HG03442 (cell line): ENCODE measurements around the gene PTPRO.
A peak's percentile ranks its signal among the peaks of the same experiment; 100 is the strongest.

Source experiments
- ATAC-seq: cut with Tn5 transposase; IDR thresholded peaks from one replicate; pipeline ENCODE4 v1.9.1; 2021; ENCODE audit warnings: mild to moderate bottlenecking, moderate library complexity; ENCODE audit not compliant: unreplicated experiment

PTPRO gene

DNA sequence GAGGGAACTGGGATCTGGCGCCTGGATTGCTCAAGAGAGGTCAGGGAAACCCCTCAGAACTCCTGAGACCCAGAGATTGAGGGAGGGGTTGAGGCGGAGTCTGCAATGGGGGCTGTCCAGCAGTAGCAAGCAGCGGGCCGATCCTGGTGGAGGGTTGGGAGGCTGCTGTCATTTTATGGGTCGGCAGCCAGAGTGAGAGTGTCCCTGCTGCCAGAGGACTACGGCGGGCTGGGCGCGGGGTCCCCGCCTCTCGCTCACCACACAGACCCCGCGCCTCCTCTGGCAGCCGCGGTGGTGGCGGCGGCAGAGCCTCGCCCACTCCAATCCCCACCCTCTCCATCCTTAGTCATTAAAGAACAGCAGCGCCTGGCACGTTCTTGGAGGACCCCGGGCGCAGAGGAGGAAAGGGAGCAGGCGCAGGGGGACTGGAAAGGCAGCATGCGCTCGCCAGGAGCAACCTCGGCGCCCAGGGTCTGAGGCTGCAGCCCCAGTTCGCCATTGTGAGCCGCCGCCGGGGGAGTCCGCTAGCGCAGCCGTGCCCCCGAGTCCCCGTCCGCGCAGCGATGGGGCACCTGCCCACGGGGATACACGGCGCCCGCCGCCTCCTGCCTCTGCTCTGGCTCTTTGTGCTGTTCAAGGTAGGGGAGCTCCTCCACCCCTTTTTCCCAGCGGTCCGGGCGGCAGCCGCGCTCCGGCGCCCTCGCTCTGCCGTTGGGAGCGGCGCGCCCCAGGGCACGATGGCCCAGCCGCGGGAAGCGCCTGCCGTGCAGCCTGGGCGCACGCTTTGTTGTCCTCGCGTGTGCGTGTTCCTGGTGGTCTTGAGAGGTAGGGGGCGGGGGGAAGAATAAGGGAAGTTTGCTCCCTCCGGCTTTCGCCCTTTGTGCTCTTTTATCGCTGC is at the start of gene PTPRO:
PTPRO (plus strand) TSS at position 345 of the 898 bp plus-strand sequence.
- ATAC-seq = no peak

DNA sequence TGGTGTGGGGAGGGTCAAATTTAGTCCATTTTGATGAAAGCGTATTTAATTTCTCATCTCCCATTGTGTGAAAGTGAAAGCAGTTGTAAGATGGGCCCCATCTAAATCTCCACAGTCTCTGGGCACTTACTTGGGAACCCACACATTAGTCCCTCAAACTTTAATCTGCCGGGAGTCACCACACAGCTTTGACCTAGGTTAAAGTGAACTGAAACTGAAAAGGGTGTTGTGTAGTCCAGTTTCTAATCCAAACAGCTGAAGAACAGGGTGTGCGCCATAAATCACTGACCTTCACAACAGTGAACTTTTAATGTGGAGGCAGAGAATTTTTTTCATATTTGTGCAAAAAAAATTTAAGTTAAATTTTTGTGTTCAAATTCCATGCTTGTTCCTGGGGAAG is 48.4 kb upstream of the PTPRO start:
- ATAC-seq = no peak

DNA sequence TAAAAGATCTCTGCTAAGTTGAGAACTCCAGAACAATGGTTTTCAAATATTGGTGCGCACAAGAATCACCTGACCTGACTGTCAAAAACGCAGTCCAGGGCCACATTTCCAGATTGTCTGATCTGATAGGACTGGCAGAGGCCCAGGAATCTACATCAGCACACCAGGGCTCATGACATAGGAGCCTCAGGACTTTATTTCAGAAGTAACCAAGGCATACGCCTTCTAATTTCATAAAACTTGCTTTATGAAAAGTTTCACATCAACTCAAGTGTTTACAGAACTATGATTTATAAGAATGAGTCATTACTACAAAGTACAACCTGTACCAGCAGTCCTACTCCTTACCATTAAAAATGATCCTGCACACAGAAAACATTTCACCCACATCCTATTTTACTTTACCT is 47.7 kb upstream of the PTPRO start:
- no peak for ATAC-seq

DNA sequence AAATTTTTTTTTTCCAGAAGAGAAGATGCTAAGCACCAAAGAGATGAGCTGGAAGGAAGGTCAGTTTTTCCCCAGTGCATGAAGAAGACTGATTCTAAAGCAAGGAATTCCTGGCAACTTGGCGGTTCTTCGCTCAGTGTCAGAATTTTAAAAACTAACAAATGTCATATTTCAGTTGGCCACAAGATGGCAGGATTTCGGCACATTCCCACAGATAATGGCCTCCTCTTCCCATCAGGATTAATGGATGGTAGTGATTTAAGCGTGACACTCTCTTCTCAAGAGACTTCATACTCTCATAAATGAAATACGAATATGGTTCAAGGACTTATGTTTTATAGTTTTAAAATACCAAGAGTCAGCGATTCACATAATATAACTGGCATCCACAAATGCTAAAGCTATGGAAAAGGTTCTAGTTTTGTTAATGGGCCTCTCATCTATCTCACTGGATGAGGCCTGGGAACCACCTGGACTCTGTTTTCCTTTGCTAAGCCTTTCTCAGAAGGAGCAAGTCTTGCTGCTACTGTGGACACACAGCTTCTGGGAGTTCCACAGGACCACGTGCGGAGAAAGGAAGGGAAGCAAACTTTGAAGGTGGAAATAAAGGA is 46.1 kb upstream of the PTPRO start:
- ATAC-seq = no peak

DNA sequence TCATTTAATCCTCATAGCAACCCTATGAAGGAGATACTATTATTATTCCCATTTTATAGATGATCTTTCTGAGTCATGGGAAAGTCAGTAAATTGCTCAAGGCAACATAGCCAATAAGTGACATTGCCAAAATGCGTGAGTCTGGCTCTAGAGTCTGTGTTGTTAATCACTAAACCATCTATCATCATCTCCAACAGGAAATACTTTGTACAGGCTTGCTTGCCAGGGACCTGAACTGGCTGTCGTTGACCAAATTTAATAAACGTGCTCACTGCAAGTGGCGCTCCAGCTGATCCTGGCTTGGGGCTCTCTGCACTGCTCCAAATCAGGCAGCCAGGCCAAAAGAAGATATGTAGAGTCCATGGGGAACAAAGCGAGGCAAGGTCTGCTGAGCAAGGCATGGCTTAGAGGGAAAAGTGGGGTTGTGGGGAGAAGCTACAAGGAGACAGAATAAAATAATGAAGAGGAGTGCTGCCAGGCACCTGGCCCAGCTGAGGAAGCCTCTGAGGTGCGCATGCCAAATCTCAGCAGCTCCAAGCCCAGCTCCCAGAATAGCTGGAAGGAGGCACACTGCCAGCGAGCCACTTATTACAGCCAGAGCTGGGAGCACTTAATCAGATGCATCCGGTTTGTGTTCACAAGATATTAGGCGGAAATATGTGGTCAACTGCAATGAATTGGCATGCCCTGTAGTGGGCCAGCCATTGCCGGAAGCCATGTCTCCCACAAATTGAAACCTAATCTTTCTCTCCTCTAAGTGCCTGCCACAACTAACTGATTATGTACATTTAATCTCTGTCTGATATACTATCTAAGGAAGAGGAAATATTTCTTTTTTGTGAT is 43.3 kb upstream of the PTPRO start:
- peak; percentile 57 for ATAC-seq

DNA sequence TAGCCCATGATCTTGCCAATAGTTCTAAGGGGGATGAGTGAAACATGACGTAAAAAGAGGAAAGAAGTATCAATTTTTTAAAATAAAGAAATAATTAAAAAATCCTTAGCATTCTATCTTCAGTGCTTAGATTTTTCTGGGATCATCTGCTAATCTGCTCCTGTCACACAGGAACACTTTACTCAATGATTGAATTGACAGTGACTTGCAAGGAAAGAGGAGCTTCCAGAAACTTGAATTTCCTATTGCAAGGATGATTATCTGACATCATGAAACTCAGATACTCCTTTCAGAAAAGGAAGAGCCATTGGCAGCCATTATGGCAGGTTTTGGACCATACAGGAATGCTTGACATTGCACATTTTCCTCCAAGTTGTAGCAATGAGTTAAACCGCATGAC is 41.4 kb upstream of the PTPRO start:
- ATAC-seq = no peak

DNA sequence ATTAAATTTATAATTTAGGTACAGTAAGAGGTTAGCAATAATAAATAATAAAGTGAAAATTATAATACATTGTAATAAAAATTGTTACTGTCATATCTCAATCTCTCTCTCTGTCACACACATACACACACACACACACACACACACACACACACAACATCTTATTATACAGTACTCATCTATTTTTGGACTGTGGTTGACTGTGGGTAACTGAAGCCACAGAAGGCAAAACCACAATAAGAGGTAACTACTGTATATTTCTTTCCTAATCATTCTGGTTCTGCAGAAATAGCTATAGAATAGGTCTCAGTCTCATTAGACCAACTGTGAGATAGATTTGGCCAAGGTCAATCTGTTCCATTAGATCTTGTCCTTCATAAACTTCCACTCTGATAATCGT is 33.1 kb upstream of the PTPRO start:
- ATAC-seq = no peak

DNA sequence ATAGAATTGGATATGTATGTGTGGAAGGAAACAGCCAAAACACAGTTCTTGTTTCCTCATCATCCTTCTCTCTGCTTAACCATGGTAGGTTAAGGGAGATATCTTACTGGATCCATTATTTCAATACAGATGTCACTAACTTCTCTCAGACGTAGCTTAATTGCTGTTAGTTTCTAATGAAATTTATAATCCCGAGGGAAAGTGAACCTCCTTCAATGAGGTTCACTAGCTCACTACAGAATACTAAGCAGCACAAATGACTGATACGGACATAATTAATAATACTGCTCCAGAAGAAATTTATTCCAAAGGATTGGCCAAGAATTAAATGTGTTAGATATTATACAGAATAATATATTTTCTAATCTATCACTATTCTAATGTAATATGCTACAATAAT is 28.6 kb upstream of the PTPRO start:
- no peak for ATAC-seq

DNA sequence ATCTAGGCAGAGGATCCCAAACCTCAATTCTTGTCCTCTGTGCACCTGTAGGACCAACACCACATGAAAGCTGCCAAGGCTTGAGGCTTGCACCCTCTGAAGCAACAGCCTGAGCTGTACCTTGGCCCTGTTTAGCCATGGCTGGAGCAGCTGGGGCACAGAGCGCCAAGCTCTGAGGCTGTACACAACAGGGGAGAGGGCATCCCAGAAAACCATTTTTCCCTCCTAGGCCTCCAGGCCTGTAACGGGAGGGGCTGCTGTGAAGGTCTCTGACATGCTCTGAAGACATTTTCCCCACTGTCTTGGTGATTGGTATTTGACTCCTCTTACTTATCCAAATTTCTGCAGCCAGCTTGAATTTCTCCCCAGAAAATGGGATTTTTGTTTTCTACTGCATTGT is 22.4 kb upstream of the PTPRO start:
- ATAC-seq = no peak

DNA sequence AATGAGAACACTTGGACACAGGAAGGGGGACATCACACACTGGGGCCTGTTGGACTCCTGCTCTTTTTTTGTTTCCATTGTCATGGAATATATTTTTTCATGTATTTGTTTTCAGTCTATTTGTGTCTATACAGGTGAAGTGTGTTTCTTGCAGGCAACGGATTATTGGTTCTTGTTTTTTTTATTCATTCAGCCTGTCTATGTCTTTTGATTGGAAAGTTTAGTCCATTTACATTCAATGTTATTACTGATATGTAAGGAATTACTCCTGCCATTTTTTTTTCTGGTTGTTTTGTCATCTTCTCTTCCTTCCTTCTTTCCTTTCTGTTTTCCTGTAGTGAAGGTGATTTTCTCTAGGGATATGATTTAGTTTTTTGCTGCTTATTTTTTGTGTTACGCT is 18.0 kb upstream of the PTPRO start:
- no peak for ATAC-seq

DNA sequence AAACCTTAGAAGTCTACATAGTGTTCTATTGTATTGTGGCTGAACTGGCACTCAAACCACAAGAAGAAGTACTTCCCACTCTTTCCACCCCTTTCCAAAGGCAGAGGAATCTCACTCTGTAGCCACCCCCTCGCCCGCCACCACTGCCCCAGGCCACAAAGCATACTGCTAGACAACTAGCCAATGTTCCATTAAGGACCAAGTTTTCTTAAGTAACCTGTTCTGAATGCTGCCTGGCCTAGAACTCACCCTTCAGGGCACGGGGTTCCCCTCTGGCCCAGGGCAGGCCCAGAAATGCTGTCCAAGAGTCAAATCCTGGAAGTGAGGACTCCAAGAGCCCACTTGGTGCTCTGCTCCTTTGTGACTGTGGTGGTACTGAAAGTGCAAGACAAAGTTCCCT is 15.7 kb upstream of the PTPRO start:
- no peak for ATAC-seq

DNA sequence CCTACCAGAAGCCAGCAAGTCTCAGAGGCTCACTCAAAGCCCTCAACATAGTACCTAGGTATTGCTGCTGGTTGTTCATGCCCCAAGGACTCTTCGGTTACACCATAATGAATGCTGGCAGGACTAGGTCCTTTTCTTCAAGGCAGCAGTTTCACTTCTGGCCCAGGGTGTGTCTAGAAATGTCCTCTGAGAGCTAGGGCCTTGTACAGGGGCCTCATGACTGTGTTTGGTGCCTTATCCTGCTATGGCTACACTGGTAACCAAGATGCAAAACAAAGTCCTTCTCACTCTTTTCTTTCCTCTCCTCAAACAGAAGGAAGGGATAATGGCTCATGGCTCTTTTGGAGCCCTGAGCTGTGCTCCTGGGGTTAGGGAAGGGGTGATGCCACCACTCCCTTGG is 15.2 kb upstream of the PTPRO start:
- ATAC-seq = no peak

DNA sequence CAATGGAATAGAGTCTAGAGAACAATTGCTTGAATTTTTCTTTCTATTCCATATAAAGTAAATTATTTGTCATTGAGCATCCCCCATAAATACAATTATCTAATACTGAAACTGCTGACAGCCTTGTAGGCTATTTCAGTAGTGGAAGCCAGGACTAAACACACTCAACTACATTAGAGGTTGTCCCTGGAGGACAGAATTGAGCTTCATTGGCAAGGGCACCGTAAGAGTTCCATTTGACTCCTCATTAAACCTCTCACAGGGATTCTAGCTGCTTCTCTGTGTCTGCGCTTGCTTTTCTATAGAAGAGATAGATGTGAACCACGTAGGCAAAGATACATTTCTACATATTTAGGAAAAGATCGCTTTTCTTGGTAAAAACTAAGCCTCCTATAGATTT is 3.5 kb upstream of the PTPRO start:
- no peak for ATAC-seq

DNA sequence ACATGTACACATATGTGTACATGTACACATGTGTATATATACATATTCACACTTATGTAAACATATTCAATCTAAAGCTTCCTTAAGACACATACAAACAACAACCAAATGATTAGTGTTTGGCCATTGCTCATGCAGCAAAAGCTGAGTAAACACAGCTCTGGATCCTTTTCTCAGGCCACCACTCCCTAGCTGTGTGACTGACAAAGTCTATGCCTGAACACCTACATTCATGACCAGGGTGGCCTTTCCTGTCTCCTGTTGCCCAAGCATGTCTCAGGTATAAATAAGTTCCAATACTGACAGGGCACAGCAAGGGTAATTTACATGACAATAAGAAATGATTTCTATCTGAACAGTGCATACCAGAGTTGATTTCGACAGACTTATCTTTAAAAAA is 1.4 kb upstream of the PTPRO start:
- no peak for ATAC-seq

DNA sequence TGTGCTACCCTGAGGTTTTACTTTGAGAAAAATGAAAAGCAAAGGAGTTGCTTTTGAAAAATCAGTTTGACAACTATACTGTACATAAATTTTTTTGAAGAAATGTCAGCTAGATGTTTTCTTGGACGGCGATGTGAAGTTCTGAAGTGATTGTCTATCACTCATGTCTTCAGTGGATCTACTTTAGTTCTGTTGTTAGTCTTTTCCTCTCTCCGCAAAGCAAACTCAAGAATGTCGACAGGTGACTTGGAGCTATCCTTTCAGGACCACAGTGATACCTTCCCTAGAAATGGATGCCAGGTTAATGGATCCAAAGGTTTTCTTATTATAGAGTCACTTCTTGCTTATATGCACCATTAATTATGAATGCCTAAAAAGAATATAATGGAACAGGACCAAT is 1.2 kb downstream of the PTPRO start:
- ATAC-seq = no peak

DNA sequence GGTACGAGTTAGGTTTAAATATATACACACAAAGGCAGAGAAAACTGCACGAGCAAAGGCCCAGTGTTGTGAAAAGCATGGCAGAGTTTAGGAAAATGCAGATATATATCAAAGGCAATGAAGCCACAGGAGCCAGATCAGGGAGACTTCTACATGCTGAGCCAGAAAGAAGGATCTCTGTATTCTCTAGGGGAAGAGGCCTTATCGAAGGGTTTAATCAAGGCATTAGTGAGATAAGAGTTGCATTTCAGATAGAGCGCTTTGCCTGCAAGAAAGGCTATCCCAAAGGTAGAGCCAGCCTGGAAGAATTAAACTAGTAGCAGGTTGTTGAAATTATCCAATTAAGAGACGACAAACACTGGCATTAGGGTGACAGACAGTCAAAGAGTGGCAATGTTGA is 7.6 kb downstream of the PTPRO start:
- no peak for ATAC-seq

DNA sequence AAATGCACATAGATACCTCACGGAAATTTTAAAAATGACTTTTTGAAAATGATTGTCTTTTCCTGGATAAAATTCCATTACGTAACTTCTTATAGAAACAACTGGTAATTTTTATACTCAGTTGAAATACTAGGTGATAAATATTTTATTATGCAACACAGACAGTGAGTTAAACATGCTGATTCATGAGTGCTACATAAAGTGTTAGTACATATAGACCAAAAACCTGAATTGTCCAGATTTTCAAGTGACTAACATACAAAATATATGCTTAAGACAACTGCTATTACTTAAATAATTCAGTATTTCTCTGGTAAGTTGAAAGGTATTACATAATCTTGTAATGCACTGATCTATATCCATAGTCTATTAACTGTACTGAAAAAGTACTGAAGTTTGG is 11.9 kb downstream of the PTPRO start:
- no peak for ATAC-seq

DNA sequence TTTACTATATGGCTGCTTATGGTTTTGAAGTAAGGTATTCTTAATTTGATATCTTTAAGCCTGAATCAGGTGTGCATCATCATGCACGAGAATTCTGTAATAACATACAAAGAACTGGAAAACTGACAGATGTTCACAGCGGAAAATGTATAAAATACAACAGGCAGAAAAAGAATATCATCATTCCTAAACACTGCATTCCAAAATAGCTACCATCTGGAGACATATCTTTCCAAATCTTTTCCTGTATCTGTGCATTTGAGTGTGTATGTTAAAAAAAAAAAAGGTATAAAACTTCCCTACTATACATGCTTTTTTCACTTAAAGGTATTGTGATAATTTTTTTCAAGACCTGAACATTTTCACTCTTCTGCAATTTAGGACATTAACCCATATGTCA is 13.7 kb downstream of the PTPRO start:
- ATAC-seq = no peak

DNA sequence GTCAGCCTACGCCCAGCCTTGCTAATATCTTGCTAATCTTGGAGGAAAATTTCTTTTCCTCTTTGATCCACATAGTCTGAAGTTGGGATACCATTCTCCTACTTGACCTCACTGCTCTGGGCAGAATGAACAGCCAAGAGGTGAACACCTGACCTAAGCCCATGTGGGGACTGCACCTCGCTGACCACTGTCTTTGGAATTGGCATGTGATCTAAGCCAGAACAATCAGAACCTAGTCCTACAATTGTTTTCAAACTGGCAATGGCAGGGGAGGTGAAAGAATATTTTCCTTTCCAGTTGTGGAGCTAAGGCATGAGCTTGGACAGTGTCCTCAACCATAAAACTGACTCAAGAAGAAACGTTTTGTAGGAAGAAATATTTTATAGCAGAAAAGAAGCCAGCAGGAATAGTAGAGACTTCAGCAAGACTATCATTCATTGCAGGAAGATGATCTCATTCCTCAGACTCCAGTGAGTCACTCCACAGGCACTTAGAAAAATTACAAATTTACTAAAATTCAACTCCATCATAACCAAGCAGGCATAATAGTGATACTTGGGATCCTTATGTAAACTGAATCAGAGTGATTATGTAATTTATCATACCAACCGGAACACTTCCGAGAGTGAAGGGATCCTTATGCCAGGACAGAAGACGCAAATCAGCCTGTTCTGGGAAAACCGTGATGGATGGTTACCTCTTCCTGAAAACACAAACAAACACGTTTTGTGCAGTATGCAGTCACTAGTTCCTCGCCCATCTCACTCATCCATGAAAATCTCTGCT is 14.7 kb downstream of the PTPRO start:
- no peak for ATAC-seq

DNA sequence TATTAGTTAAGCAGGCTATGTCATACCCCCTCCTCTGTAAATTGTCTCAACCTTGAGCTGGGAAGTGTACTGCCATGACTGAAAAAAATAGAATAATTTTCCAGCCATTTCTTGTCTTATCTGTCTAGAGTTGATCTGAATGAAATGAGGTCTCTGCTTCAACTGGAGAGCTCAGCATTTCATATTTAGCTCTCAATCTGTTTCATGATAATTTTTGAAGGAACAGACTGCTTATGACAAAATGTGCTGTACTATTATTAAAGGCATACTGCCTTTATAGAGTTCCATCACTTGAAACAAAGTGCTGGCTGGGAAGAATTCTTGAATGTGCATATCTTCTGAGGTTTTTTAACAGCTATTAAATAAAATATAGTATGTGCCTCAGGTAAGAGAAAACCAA is 19.1 kb downstream of the PTPRO start:
- ATAC-seq = no peak

DNA sequence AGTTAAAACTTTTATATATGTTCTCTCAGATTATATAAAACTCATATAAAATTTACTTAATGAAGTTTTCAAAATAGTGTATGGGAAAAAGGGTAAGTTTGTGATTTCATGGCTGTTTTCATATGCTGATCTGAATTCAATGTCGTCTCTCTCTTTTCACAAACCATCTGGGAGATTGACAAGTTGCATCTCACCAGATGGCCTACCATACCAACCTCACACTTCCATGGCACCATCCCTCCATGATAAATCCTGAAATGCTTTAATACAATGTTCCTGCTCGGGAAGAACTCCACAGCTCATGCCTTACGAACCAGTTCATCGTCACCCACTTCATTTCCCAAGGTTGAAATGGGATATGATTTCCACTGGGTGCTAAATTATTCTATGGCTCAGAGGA is 22.3 kb downstream of the PTPRO start:
- no peak for ATAC-seq
